Sigmoid colon (tissue), 4 donors: Measurements from ENCODE around the gene SLC10A3.

Experiments used
- CTCF ChIP-seq, 4 experiments: fragments of 450-650 bp in 3 of 4; fragments of 200-600 bp in 1 of 4; IDR thresholded peaks; one replicate each; pipeline ENCODE4 v1.5.1; 2016 to 2019; ENCODE audit warnings: antibody characterized with exemption in 4 of 4, mild to moderate bottlenecking in 3 of 4, moderate library complexity in 2 of 4
- EP300 ChIP-seq, 4 donors: sonication (generic); formaldehyde crosslinking; IDR thresholded peaks; one replicate each; pipeline ENCODE4 v1.6.1; 2017; ENCODE audit warnings: antibody characterized with exemption in 4 of 4
- POLR2A ChIP-seq, 2 donors: fragments of 450-650 bp; IDR thresholded peaks; one replicate each; pipeline ENCODE4 v1.6.1; 2016; ENCODE audit warnings: antibody characterized with exemption in 2 of 2, mild to moderate bottlenecking in 2 of 2, moderate library complexity in 2 of 2
- POLR2AphosphoS5 ChIP-seq, 4 donors: sonication (generic); formaldehyde crosslinking; IDR thresholded peaks; one replicate each; pipeline ENCODE4 v1.6.1; 2017; ENCODE audit warnings: antibody characterized with exemption in 4 of 4

GRCh38 chrX:154464806-154465365 lies 25.5 kb downstream of the SLC10A3 start:
- TF ChIP-seq CTCF (IDR thresholded peaks at IDR 0.05): no peak
- no peak for TF ChIP-seq POLR2A (IDR thresholded peaks at IDR 0.05)
- TF ChIP-seq EP300 (IDR thresholded peaks at IDR 0.05): no peak
- TF ChIP-seq POLR2AphosphoS5 (IDR thresholded peaks at IDR 0.05): no peak
